Mesendoderm (in vitro differentiated cells): ENCODE measurements around the gene LAMC1.

Experiments used
- DNase-seq: peaks from one replicate; pipeline ENCODE4 v3.0.0; 2013
- H2AK5ac ChIP-seq: 2 replicates; pipeline ENCODE4 v1.6.1; 2013; ENCODE audit warnings: low read length, inconsistent platforms
- H2BK120ac ChIP-seq: 2 replicates; pipeline ENCODE4 v1.6.1; 2013; ENCODE audit warnings: low read depth, mild to moderate bottlenecking, low read length, moderate library complexity, mixed read lengths
- H2BK15ac ChIP-seq: replicated peaks from 2 replicates; pipeline ENCODE4 v1.6.1; 2013; ENCODE audit warnings: low read depth, mild to moderate bottlenecking, moderate library complexity
- H2BK5ac ChIP-seq: 2 replicates; pipeline ENCODE4 v1.6.1; 2013; ENCODE audit warnings: low read length, inconsistent platforms
- H3K18ac ChIP-seq: 2 replicates; pipeline ENCODE4 v1.6.1; 2013; ENCODE audit warnings: mild to moderate bottlenecking, low read length, mixed read lengths
- H3K23ac ChIP-seq: one replicate; pipeline ENCODE4 v1.6.1; 2013; ENCODE audit warnings: low read length
- H3K27ac ChIP-seq: 2 replicates; pipeline ENCODE4 v1.5.1; 2013; ENCODE audit warnings: low read depth, mild to moderate bottlenecking, inconsistent platforms, low read length, moderate library complexity
- H3K27me3 ChIP-seq: 2 replicates; pipeline ENCODE4 v1.6.1; 2013; ENCODE audit warnings: low read length, control low read depth, mild to moderate bottlenecking, inconsistent platforms; ENCODE audit not compliant: insufficient read depth, poor library complexity
- H3K36me3 ChIP-seq: 2 replicates; pipeline ENCODE4 v1.6.1; 2013; ENCODE audit warnings: low read length, inconsistent platforms; ENCODE audit not compliant: control insufficient read depth, insufficient read depth
- H3K4ac ChIP-seq: one replicate; pipeline ENCODE4 v1.6.1; 2013; ENCODE audit warnings: low read depth, mild to moderate bottlenecking, low read length, moderate library complexity
- H3K4me1 ChIP-seq: 2 replicates; pipeline ENCODE4 v1.6.1; 2013; ENCODE audit warnings: low read depth, low read length, inconsistent platforms; ENCODE audit not compliant: control insufficient read depth
- H3K4me2 ChIP-seq: 2 replicates; pipeline ENCODE4 v1.6.1; 2013; ENCODE audit warnings: low read length
- H3K4me3 ChIP-seq: 2 replicates; pipeline ENCODE4 v1.5.1; 2013; ENCODE audit warnings: mild to moderate bottlenecking, low read length
- H3K56ac ChIP-seq: one replicate; pipeline ENCODE4 v1.6.1; 2013; ENCODE audit warnings: low read length
- H3K79me1 ChIP-seq: 2 replicates; pipeline ENCODE4 v1.6.1; 2013; ENCODE audit warnings: low read length, inconsistent platforms
- H3K79me2 ChIP-seq: 2 replicates; pipeline ENCODE4 v1.6.1; 2013; ENCODE audit warnings: mild to moderate bottlenecking, low read length; ENCODE audit not compliant: control insufficient read depth, insufficient read depth
- H3K9ac ChIP-seq: 2 replicates; pipeline ENCODE4 v1.6.1; 2013; ENCODE audit warnings: low read length, inconsistent platforms
- H4K5ac ChIP-seq: one replicate; pipeline ENCODE4 v1.6.1; 2013; ENCODE audit warnings: low read length
- H4K8ac ChIP-seq: one replicate; pipeline ENCODE4 v1.6.1; 2013; ENCODE audit warnings: low read depth, mild to moderate bottlenecking, control low read depth, low read length, moderate library complexity
- WGBS: extraction: QIAGEN DNeasy Blood & Tissue Kit; methylation state at CpG from one replicate; pipeline ENCODE4 v1.1.7; 2013; ENCODE audit warnings: low lambda C conversion rate, missing lambda C conversion rate; ENCODE audit not compliant: insufficient coverage; ENCODE audit errors: extremely low coverage; 5-methylcytosine and 5-hydroxymethylcytosine counted together

The LAMC1 gene

DNA sequence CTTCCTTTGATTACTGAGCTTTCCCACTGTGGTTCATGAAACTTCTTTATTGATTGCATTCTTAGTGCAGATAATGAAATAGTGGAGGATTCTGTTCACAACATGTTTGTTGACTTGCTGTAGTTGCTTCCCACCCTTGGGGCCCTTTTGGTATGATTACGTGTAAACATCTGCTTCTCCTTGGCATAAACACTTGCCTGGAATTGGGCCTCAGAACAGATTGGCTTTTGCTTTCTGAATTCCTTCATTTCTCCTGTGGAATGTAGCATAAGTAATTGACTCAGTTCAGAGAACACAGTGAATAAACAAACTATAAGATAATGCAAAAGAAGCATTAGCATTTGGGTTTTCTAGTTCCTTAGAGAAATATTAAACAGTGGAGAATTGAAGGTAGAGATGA, 103.3 kb downstream of the LAMC1 start:
- Histone ChIP-seq H4K8ac (no peak overlapping the region), H2BK15ac (no peak overlapping the region), H3K4ac (no peak overlapping the region), H3K4me1 (no peaks in the 10 kb centered on the region), H3K79me1 (no peaks in the 10 kb centered on the region), H4K5ac (no peak overlapping the region), H3K27ac (no peak overlapping the region), H3K79me2 (no peaks in the 10 kb centered on the region), H3K9ac (no peak overlapping the region), H3K23ac (no peak overlapping the region), H3K27me3 (no peaks in the 10 kb centered on the region), H3K36me3 (peaks cover 1% of the 10 kb centered on the region), H3K4me3 (no peak overlapping the region), H2BK5ac (no peak overlapping the region), H3K18ac (no peak overlapping the region), H3K56ac (no peak overlapping the region), H2BK120ac (no peak overlapping the region), H3K4me2 (no peak overlapping the region), H2AK5ac (no peak overlapping the region)
- WGBS, result no CpG with 5 or more reads among the region's 1 CpG
- DNase-seq, result no peak

DNA sequence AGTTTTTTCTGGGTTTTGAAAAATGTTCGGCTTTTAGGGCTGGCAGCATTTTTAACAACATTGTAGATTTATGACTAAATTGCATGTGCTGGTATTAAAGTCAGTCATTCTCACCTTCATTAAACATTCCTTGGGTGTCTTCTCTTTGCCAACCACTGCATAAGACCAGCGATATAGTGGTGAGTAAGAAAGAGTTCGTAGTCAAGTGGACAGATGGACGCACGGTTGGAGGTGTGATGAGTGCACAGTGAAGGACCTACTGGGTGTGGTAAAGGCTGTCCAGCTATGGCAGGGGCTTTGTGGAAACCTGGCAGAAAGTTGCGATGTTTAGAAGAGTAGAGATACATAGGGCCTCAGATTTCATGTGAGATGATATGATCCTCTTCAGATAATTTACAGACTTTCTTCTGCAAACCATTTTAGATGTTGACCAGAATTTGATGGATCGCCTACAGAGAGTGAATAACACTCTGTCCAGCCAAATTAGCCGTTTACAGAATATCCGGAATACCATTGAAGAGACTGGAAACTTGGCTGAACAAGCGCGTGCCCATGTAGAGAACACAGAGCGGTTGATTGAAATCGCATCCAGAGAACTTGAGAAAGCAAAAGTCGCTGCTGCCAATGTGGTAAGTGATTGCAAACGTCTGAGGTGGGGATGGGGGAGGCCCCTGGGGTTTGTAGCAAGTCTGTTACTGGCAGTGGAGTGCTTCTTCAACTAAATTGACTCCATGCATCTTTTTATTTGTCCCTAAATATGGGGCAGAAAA, 106.9 kb downstream of the LAMC1 start:
- Histone ChIP-seq H3K4me3 (no peak overlapping the region), H3K56ac (no peak overlapping the region), H3K4me2 (no peak overlapping the region), H2BK5ac (no peak overlapping the region), H3K4me1 (no peaks in the 10 kb centered on the region), H3K27me3 (no peaks in the 10 kb centered on the region), H4K8ac (no peak overlapping the region), H3K79me2 (no peaks in the 10 kb centered on the region), H3K18ac (no peak overlapping the region), H3K79me1 (no peaks in the 10 kb centered on the region), H4K5ac (no peak overlapping the region), H3K9ac (no peak overlapping the region), H3K36me3 (peaks cover 5% of the 10 kb centered on the region), H3K27ac (no peak overlapping the region), H2BK120ac (no peak overlapping the region), H3K23ac (no peak overlapping the region), H3K4ac (no peak overlapping the region), H2AK5ac (no peak overlapping the region), H2BK15ac (no peak overlapping the region)
- no CpG with 5 or more reads among the region's 15 CpGs for WGBS
- DNase-seq, result no peak

DNA sequence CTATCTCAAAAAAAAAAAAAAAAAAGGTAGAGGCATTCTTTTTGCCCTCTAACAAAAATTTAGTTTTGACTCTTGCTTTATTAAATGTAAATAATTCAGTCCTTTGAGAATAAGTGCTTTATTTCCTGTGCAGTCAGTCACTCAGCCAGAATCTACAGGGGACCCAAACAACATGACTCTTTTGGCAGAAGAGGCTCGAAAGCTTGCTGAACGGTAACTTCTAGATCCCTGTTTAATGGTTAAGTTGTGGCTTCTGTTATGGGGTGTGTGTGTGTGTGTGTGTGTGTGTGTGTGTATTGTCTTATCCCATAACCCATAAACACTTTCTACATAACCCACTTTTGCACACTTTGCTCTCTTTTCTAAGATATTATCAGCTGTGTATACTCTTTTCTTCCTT, 107.9 kb downstream of the LAMC1 start:
- H3K56ac ChIP-seq, result no peak overlapping the region
- no peak overlapping the region for H3K18ac ChIP-seq
- no peak overlapping the region for H3K4me3 ChIP-seq
- H4K8ac ChIP-seq, result no peak overlapping the region
- H3K4ac ChIP-seq, result no peak overlapping the region
- no peak overlapping the region for H3K9ac ChIP-seq
- WGBS, result no CpG with 5 or more reads among the region's 2 CpGs
- no peak overlapping the region for H2BK120ac ChIP-seq
- H3K27ac ChIP-seq, result no peak overlapping the region
- no peak overlapping the region for H2BK15ac ChIP-seq
- no peaks in the 10 kb centered on the region for H3K79me1 ChIP-seq
- H2AK5ac ChIP-seq, result no peak overlapping the region
- no peaks in the 10 kb centered on the region for H3K27me3 ChIP-seq
- H4K5ac ChIP-seq, result no peak overlapping the region
- peaks cover 5% of the 10 kb centered on the region for H3K36me3 ChIP-seq
- H2BK5ac ChIP-seq, result no peak overlapping the region
- no peak overlapping the region for H3K4me2 ChIP-seq
- no peaks in the 10 kb centered on the region for H3K4me1 ChIP-seq
- no peaks in the 10 kb centered on the region for H3K79me2 ChIP-seq
- no peak for DNase-seq
- H3K23ac ChIP-seq, result no peak overlapping the region

DNA sequence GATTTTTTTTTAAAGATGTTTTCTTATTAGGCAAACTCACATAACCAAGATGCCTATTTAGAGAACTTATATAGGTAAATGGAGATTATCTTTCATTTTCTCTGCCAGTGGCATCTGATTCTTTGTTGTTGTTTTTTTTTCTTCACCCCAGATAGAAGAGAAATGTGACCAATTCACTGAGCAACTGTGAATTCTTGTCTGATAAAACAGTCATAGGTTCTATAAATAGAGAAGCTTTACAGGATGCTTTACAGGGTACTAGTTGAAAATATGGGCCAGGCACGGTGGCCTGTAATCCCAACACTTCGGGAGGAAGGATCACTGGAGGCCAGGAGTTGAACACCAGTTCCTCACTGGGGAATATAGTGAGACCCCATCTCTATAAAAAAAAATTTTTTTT, 112.1 kb downstream of the LAMC1 start:
- no peak overlapping the region for H2AK5ac ChIP-seq
- no peak overlapping the region for H3K18ac ChIP-seq
- H3K9ac ChIP-seq, result no peak overlapping the region
- no peak overlapping the region for H2BK15ac ChIP-seq
- H2BK120ac ChIP-seq, result no peak overlapping the region
- H3K4ac ChIP-seq, result no peak overlapping the region
- no peak overlapping the region for H4K8ac ChIP-seq
- WGBS, result no CpG with 5 or more reads among the region's 2 CpGs
- H2BK5ac ChIP-seq, result no peak overlapping the region
- H3K36me3 ChIP-seq, result peaks cover 3% of the 10 kb centered on the region
- H4K5ac ChIP-seq, result no peak overlapping the region
- H3K79me2 ChIP-seq, result no peaks in the 10 kb centered on the region
- H3K27ac ChIP-seq, result no peak overlapping the region
- DNase-seq, result no peak
- no peak overlapping the region for H3K56ac ChIP-seq
- no peaks in the 10 kb centered on the region for H3K79me1 ChIP-seq
- no peaks in the 10 kb centered on the region for H3K27me3 ChIP-seq
- no peak overlapping the region for H3K23ac ChIP-seq
- H3K4me3 ChIP-seq, result no peak overlapping the region
- no peaks in the 10 kb centered on the region for H3K4me1 ChIP-seq
- H3K4me2 ChIP-seq, result no peak overlapping the region

DNA sequence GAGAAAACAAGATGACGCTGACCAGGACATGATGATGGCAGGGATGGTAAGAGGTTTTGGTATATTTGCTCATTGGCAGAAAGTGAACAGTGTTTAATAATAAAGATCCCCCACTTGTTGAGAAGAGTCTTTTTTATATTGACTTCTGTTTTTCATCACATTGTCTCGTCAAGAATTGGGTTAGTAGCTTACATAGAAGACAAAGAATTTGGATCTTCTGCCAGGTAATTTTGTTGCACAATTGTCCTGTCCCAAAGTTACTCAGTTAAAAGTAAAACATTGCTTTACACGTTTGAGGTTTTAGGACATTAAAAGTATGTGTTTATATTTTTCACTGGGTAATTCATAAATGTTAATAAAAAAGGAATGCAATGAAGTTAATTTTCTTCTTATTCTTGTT, 114.6 kb downstream of the LAMC1 start:
- Histone ChIP-seq H4K5ac (no peak overlapping the region), H3K9ac (no peak overlapping the region), H3K56ac (no peak overlapping the region), H3K27me3 (no peaks in the 10 kb centered on the region), H3K4ac (no peak overlapping the region), H3K27ac (no peak overlapping the region), H3K18ac (no peak overlapping the region), H3K23ac (no peak overlapping the region), H3K4me2 (no peak overlapping the region), H3K79me1 (no peaks in the 10 kb centered on the region), H2BK5ac (no peak overlapping the region), H3K4me3 (no peak overlapping the region), H3K36me3 (peaks cover 8% of the 10 kb centered on the region), H4K8ac (no peak overlapping the region), H2BK15ac (no peak overlapping the region), H3K4me1 (no peaks in the 10 kb centered on the region), H3K79me2 (no peaks in the 10 kb centered on the region), H2AK5ac (no peak overlapping the region), H2BK120ac (no peak overlapping the region)
- no CpG with 5 or more reads among the region's 3 CpGs for WGBS
- DNase-seq, result no peak

- H3K79me2 ChIP-seq, result no peaks in the 10 kb centered on the region
- peaks cover 8% of the 10 kb centered on the region for H3K36me3 ChIP-seq
- H4K5ac ChIP-seq, result no peak overlapping the region
- no peak overlapping the region for H4K8ac ChIP-seq
- no peaks in the 10 kb centered on the region for H3K27me3 ChIP-seq
- H2AK5ac ChIP-seq, result no peak overlapping the region
- no peak for DNase-seq
- no peak overlapping the region for H2BK120ac ChIP-seq
- no peak overlapping the region for H3K56ac ChIP-seq
- H3K4me3 ChIP-seq, result no peak overlapping the region
- no peak overlapping the region for H2BK5ac ChIP-seq
- no peak overlapping the region for H3K9ac ChIP-seq
- H3K4ac ChIP-seq, result no peak overlapping the region
- H3K23ac ChIP-seq, result no peak overlapping the region
- no peaks in the 10 kb centered on the region for H3K79me1 ChIP-seq
- H2BK15ac ChIP-seq, result no peak overlapping the region
- H3K18ac ChIP-seq, result no peak overlapping the region
- no peak overlapping the region for H3K4me2 ChIP-seq
- no peak overlapping the region for H3K27ac ChIP-seq
- no CpG with 5 or more reads among the region's 4 CpGs for WGBS
- no peaks in the 10 kb centered on the region for H3K4me1 ChIP-seq
Measured at GRCh38 chr1:183138301-183138700, 115.1 kb downstream of the LAMC1 start.
